ENCODE results near the gene ZNRD2.
"Not testable (repeated sequence)": the region's sequence is repeated elsewhere in the genome, so short reads cannot be mapped to it uniquely, and the experiment has no call there.

ZNRD2 gene

GRCh38 chr11:65556470-65557279 is 13.6 kb upstream of the ZNRD2 start:
- no peak for DNase-seq

GRCh38 chr11:65557280-65558001 is 12.8 kb upstream of the ZNRD2 start:
- DNase-seq: no peak

- DNase-seq: peak; percentile 63
Measured at GRCh38 chr11:65558002-65558929, 12.0 kb upstream of the ZNRD2 start, which contains the start of gene LTBP3. Gene LTBP3, minus strand, starts transcription at chr11:65558359. Its CDS starts 400 bp downstream, at chr11:65557959.

GRCh38 chr11:65558930-65559509 is 11.3 kb upstream of the ZNRD2 start:
- peak; percentile 58 for DNase-seq

GRCh38 chr11:65559535-65559934 is 10.7 kb upstream of the ZNRD2 start:
- DNase-seq: no peak

- peak; percentile 36 for DNase-seq
Measured at GRCh38 chr11:65559951-65560537, 10.2 kb upstream of the ZNRD2 start.

DNA sequence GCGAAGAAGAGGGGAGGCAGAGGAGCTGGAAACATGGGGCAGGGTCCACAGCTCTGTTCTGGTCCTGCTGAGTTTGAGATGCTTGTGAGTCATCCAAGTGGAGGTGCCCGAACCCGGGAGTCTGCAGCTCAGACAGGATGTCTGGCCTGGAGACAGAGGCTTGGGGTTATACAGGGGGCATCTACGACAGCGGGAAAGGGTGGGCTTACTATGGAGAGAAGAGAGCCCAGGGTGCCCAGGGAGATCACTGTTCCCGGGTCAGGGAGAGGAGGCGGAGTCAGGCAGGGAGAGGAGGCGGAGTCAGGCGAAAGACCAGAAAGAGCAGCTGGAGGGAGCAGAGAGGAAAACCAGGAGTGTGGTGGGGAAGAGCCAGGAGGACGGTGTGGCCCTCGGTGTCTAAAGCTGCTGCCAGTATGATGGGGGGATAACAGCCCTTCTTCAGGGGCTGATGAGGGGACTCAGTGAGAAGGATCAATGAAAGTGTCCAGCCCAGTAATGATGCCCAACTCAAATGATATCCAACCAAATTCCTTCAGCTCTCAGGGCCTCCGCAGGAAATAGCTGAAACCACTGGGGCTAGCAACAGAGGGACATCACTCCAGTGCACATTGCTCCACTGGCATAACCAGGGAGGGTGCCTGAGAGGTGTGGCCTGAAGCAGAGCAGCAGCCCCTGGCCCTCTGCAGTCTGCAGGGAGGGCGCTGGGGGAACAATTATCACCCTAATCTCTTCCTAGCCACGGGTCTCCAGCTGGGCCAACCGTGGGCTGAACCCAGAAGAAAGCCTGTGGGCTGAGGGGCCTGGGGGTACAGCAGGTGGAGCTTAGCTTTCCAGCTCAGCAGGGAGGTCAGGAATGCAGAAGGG is 9.5 kb upstream of the ZNRD2 start:
- DNase-seq: no peak

GRCh38 chr11:65562020-65562419 is 8.3 kb upstream of the ZNRD2 start:
- no peak for DNase-seq

DNA sequence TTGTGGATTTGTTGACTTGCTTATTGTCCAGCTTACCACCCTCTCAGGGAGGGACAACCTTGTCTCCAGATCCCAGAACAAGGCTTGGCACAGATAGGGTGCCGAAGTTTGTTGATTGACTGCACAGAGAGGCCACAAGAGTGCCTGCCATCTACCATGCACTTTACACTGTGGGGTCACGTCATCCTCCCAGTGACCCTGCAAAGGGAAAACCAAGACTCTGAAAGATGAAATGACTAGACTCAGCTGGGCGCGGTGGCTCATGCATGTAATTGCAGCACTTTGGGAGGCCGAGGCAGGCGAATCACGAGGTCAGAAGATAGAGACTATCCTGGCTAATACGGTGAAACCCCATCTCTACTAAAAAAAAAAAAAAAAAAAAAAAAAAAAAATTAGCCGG is 7.5 kb upstream of the ZNRD2 start:
- no peak for DNase-seq

GRCh38 chr11:65563601-65564000 is 6.7 kb upstream of the ZNRD2 start:
- no peak for DNase-seq

- not testable (repeated sequence) for DNase-seq
Measured at GRCh38 chr11:65564879-65565559, 5.3 kb upstream of the ZNRD2 start.

DNA sequence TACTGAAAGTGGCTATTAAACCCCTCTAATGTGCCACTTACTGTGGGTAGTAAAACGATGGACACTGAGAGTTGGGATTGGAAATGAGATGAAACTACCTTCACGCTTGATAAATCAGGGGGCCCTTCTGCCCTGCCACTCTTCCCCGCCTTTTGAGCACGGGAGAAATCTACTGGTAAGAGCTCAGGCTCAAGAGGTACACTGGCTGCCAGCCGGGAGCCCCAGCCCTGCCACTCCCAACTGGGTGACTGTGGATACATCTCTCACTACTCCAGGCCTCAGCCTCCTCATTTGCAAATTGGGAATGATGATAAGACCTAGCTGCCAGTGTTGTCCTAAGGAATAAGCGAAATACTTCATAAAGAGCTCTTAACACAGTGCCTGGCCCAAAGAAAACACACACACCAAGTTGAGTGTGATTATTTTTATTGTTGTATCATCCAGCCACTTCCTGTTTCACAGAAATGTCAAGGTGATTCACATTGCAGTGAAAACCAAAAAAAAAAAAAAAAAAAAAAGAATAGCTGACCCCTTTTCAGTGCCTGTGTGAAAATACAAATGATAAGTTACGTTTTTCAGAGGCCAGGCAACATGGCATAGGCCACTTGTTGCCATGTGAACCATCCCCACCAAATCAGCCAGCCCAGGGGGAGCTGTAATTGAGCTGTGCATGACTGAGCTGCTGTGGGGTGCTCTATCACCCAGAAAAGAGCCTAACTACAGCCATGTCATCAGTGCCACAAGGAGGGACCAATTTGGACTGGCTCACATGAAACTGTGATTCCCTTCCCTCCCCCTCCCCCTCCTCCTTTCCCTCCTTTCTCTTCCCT is 4.4 kb upstream of the ZNRD2 start:
- DNase-seq: no peak

- no peak for DNase-seq
Measured at GRCh38 chr11:65569164-65569972, 909 bp upstream of the ZNRD2 start.

- DNase-seq: no peak
Measured at GRCh38 chr11:65571420-65571819, 1.1 kb downstream of the ZNRD2 start.

DNA sequence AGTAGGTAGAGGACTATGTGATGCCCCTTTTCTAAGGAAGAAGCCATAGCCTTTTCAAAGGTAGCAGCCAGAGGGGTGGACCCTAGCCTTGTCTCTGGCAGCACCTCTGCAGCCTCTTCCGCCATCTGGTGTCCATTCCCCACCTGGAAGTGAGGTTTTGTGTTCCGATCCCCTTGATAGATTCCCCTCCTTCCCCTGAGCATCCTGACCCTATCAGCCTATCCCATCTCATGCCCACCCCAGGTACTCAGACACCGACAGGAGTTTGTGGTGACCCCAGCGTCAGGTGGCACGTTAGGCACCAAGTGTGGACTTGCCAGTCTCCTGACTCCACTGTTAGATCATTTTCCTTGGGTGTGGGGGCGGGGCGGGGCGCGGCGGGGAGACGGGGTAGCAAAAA is 1.7 kb downstream of the ZNRD2 start:
- peak; percentile 71 for DNase-seq

- DNase-seq: peak; percentile 57
Measured at GRCh38 chr11:65572356-65573051, 2.2 kb downstream of the ZNRD2 start, which contains the start of gene FAM89B. Gene FAM89B, plus strand, starts transcription at chr11:65572538. Its CDS starts 132 bp downstream, at chr11:65572670.

DNA sequence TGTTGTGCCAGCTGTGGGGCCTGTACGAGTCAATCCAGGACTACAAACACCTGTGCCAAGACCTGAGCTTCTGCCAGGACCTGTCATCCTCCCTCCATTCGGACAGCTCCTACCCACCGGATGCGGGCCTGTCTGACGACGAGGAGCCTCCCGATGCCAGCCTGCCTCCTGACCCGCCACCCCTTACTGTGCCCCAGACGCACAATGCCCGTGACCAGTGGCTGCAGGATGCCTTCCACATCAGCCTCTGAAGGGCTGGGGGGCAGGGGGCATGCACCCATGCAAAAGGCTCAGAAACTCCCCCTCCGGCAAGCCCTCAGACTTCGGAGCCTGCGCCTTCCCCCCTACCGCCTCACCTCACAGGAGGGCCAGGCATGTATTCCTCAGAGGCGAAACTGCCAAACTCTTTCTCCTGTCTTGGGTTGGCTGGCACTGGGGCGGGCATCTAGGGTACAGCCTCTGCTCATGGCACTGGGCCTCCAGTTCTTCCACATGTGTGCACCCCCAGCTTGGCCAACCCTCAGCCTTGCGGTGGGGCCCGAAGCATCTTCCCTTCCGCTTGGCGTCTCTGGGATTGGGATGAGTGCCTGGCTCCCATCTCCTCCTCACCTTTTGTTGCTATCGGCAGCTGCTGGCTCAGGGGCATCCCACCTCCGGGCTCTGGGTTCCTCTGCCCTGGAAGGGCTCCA is 3.3 kb downstream of the ZNRD2 start:
- no peak for DNase-seq

All from COR-L47 (cell line).